H1 (cell line): Measurements from ENCODE around the gene CCDC124. TPM values are rescaled to one million over a fixed set of nuclear protein-coding genes. Genes with fewer than 3 reads are reported as not detected.

Source experiments
- CTCF ChIA-PET: fragments of 300-600 bp; sonication (Branson Sonifier 250); formaldehyde crosslinking; loops from one replicate; lab custom pipeline; 2021; ENCODE audit not compliant: partially characterized antibody; lab: Charles Lee
- POLR2A ChIA-PET: fragments of 300-600 bp; sonication (Branson Sonifier 250); formaldehyde crosslinking; loops from one replicate; lab custom pipeline; 2021; ENCODE audit warnings: inconsistent platforms; ENCODE audit not compliant: partially characterized antibody; lab: Charles Lee
- DNase-seq, 2 experiments: peaks; one replicate each; pipeline versions ENCODE4 v3.0.0 to v3.0.0-alpha.2; 2010 to 2022; ENCODE audit warnings: low spot score in 2 of 2, low read depth in 1 of 2, mixed read lengths in 1 of 2
- FAIRE-seq: peaks from 2 replicates; lab custom pipeline; 2011; peaks lifted over from hg19 to GRCh38; lab: Jason Lieb, UNC
- H2AFZ ChIP-seq: 2 replicates; pipeline ENCODE4 v1.8.1; 2012; ENCODE audit warnings: low read length, inconsistent platforms
- H2AK5ac ChIP-seq: 2 replicates; pipeline ENCODE4 v1.6.1; 2013; ENCODE audit warnings: low read depth, low read length
- H2BK120ac ChIP-seq: replicated peaks from 2 replicates; pipeline ENCODE3; 2013; ENCODE audit warnings: low read depth, low read length, inconsistent platforms
- H2BK12ac ChIP-seq: 2 replicates; pipeline ENCODE4 v1.6.1; 2013; ENCODE audit warnings: low read depth, low read length
- H2BK15ac ChIP-seq: 2 replicates; pipeline ENCODE4 v1.6.1; 2013; ENCODE audit warnings: low read length
- H2BK20ac ChIP-seq: 2 replicates; pipeline ENCODE4 v1.6.1; 2013; ENCODE audit warnings: low read length
- H2BK5ac ChIP-seq: 2 replicates; pipeline ENCODE4 v1.6.1; 2013; ENCODE audit warnings: low read depth, low read length
- H3K14ac ChIP-seq: 2 replicates; pipeline ENCODE4 v1.6.1; 2013; ENCODE audit warnings: inconsistent platforms; ENCODE audit not compliant: insufficient read length
- H3K18ac ChIP-seq: 2 replicates; pipeline ENCODE4 v1.6.1; 2013; ENCODE audit warnings: low read length; ENCODE audit errors: extremely low read depth
- H3K23ac ChIP-seq: 2 replicates; pipeline ENCODE4 v1.6.1; 2013; ENCODE audit warnings: inconsistent platforms; ENCODE audit not compliant: insufficient read length
- H3K23me2 ChIP-seq: 2 replicates; pipeline ENCODE4 v1.6.1; 2013; ENCODE audit warnings: low read depth, low read length
- H3K27ac ChIP-seq: 2 replicates; pipeline ENCODE4 v1.6.1; 2011; ENCODE audit warnings: low read depth, low read length, inconsistent platforms
- H3K27me3 ChIP-seq, 4 experiments: replicated peaks in 1 of 4; 1 replicate in 1 of 4; 2 replicates in 3 of 4; pipeline versions ENCODE4 v1.6.1 to v1.8.1; 2011 to 2013; ENCODE audit warnings: low read length in 3 of 4, mild to moderate bottlenecking in 3 of 4, inconsistent platforms in 2 of 4, mixed read lengths in 2 of 4, moderate library complexity in 1 of 4; ENCODE audit not compliant: control insufficient read depth in 3 of 4, insufficient read depth in 3 of 4; ENCODE audit errors: extremely low read depth in 1 of 4
- H3K36me3 ChIP-seq, 4 experiments: 2 replicates each; pipeline versions ENCODE4 v1.6.1 to v1.8.1; 2011 to 2013; ENCODE audit warnings: mild to moderate bottlenecking in 4 of 4, low read length in 3 of 4, moderate library complexity in 2 of 4, control low read depth in 1 of 4, inconsistent platforms in 1 of 4; ENCODE audit not compliant: insufficient read depth in 4 of 4, control insufficient read depth in 2 of 4
- H3K4ac ChIP-seq: replicated peaks from 2 replicates; pipeline ENCODE3; 2013; ENCODE audit warnings: low read length, low read depth, mixed read lengths, inconsistent platforms; ENCODE audit not compliant: insufficient read length
- H3K4me1 ChIP-seq, 4 experiments: replicated peaks in 1 of 4; 1 replicate in 1 of 4; 2 replicates in 3 of 4; pipeline versions ENCODE4 v1.6.1 to v1.8.1; 2011 to 2013; ENCODE audit warnings: low read length in 3 of 4, inconsistent platforms in 2 of 4, mixed read lengths in 1 of 4; ENCODE audit not compliant: insufficient read depth in 4 of 4, control insufficient read depth in 3 of 4
- H3K4me2 ChIP-seq, 2 experiments: 2 replicates each; pipeline versions ENCODE4 v1.6.1 to v1.8.1; 2011 to 2013; ENCODE audit warnings: low read depth in 2 of 2, low read length in 2 of 2, control low read depth in 1 of 2, inconsistent platforms in 1 of 2, mild to moderate bottlenecking in 1 of 2; ENCODE audit not compliant: insufficient read depth in 1 of 2
- H3K4me3 ChIP-seq, 4 experiments: fragments of 200-600, 300-600 bp in 1 of 4; sonication (generic), shearing (Covaris generic), sonication (Bioruptor Twin) in 1 of 4; 2 replicates each; pipeline versions ENCODE4 v1.5.1 to v1.8.1; 2011 to 2016; ENCODE audit warnings: low read length in 4 of 4, low read depth in 3 of 4, control low read depth in 2 of 4, inconsistent platforms in 2 of 4, mild to moderate bottlenecking in 2 of 4, mixed read lengths in 1 of 4, moderate library complexity in 1 of 4; ENCODE audit not compliant: insufficient read depth in 2 of 4; ENCODE audit errors: extremely low read depth in 1 of 4
- H3K56ac ChIP-seq: replicated peaks from 2 replicates; pipeline ENCODE3; 2013; ENCODE audit warnings: low read depth, mild to moderate bottlenecking, mixed read lengths, low read length, inconsistent platforms; ENCODE audit not compliant: insufficient read length
- H3K79me1 ChIP-seq: 2 replicates; pipeline ENCODE4 v1.6.1; 2013; ENCODE audit warnings: low read depth, low read length, control low read depth
- H3K79me2 ChIP-seq, 2 experiments: 2 replicates each; pipeline versions ENCODE4 v1.6.1 to v1.8.1; 2012 to 2013; ENCODE audit warnings: low read length in 2 of 2, mild to moderate bottlenecking in 2 of 2, inconsistent platforms in 1 of 2; ENCODE audit not compliant: insufficient read depth in 2 of 2, control insufficient read depth in 1 of 2
- H3K9ac ChIP-seq, 4 experiments: replicated peaks in 1 of 4; 1 replicate in 1 of 4; 2 replicates in 3 of 4; pipeline versions ENCODE4 v1.6.1 to v1.8.1; 2011 to 2013; ENCODE audit warnings: low read depth in 3 of 4, low read length in 3 of 4, control low read depth in 2 of 4, mild to moderate bottlenecking in 2 of 4, moderate library complexity in 2 of 4, inconsistent platforms in 1 of 4; ENCODE audit errors: extremely low read depth in 1 of 4
- H3K9me3 ChIP-seq, 2 experiments: 2 replicates each; pipeline versions ENCODE4 v1.6.1 to v1.8.1; 2012 to 2013; ENCODE audit warnings: mild to moderate bottlenecking in 2 of 2, moderate library complexity in 2 of 2, control low read depth in 1 of 2, inconsistent platforms in 1 of 2, low read depth in 1 of 2, low read length in 1 of 2, mixed read lengths in 1 of 2; ENCODE audit not compliant: insufficient read depth in 2 of 2
- H4K20me1 ChIP-seq, 2 experiments: replicated peaks in 1 of 2; 2 replicates each; pipeline versions ENCODE3 to v1.8.1; 2011 to 2013; ENCODE audit warnings: inconsistent platforms in 2 of 2, low read length in 2 of 2, mild to moderate bottlenecking in 1 of 2; ENCODE audit not compliant: insufficient read depth in 2 of 2, control insufficient read depth in 1 of 2
- H4K5ac ChIP-seq: 2 replicates; pipeline ENCODE4 v1.6.1; 2013; ENCODE audit warnings: low read length, low read depth, mixed read lengths, inconsistent platforms; ENCODE audit not compliant: insufficient read length
- H4K8ac ChIP-seq: 2 replicates; pipeline ENCODE4 v1.8.0; 2013; ENCODE audit warnings: mild to moderate bottlenecking, moderate library complexity, low read length, inconsistent platforms; ENCODE audit not compliant: insufficient read depth; ENCODE audit errors: extremely low read depth
- H4K91ac ChIP-seq: replicated peaks from 2 replicates; pipeline ENCODE3; 2013; ENCODE audit warnings: low read length, mixed read lengths, inconsistent platforms; ENCODE audit not compliant: insufficient read length
- EZH2 ChIP-seq: fragments of 200-600 bp; sonication (generic); IDR thresholded peaks from 2 replicates; pipeline ENCODE4 v1.7.1; 2012; ENCODE audit warnings: low read depth, mild to moderate bottlenecking, moderate library complexity, low read length, inconsistent platforms; ENCODE audit not compliant: severe bottlenecking
- KDM1A ChIP-seq: fragments of 200-600, 300-600 bp; sonication (generic); IDR thresholded peaks from 2 replicates; pipeline ENCODE4 v1.7.1; 2016; ENCODE audit warnings: mild to moderate bottlenecking, low read length, borderline replicate concordance
- SIRT6 ChIP-seq: IDR thresholded peaks from one replicate; pipeline ENCODE4 v1.7.1; 2012; ENCODE audit warnings: low read length, inconsistent platforms
- SP1 ChIP-seq: IDR thresholded peaks from 2 replicates; pipeline ENCODE4 v1.6.1; 2011; ENCODE audit warnings: low read depth, low read length
- SP4 ChIP-seq: IDR thresholded peaks from 2 replicates; pipeline ENCODE4 v1.6.1; 2012; ENCODE audit warnings: low read length, inconsistent platforms
- SUZ12 ChIP-seq: fragments of 200-600 bp; sonication (generic); IDR thresholded peaks from 2 replicates; pipeline ENCODE4 v1.6.1; 2012; ENCODE audit warnings: mild to moderate bottlenecking, inconsistent platforms, low read length, moderate library complexity, mixed read lengths
- TAF1 ChIP-seq: IDR thresholded peaks from 2 replicates; pipeline ENCODE4 v1.6.1; 2011; ENCODE audit warnings: mild to moderate bottlenecking, low read depth, low read length
- TEAD4 ChIP-seq: IDR thresholded peaks from 2 replicates; pipeline ENCODE4 v1.6.1; 2012; ENCODE audit warnings: low read depth, low read length, inconsistent platforms, mixed read lengths
- WGBS, 2 experiments: shearing (Covaris generic) in 1 of 2; methylation state at CpG; one replicate each; pipeline versions ENCODE4 v1.1.6 to v1.1.7; 2013 to 2015; ENCODE audit warnings: low lambda C conversion rate in 2 of 2, mixed read lengths in 2 of 2, inconsistent platforms in 1 of 2, low coverage in 1 of 2, missing lambda C conversion rate in 1 of 2; ENCODE audit not compliant: insufficient replicate concordance in 2 of 2, insufficient coverage in 1 of 2, insufficient read length in 1 of 2; ENCODE audit errors: extremely low coverage in 1 of 2, missing lambda C conversion rate in 1 of 2; 5-methylcytosine and 5-hydroxymethylcytosine counted together
- polyA plus RNA-seq, 7 experiments: library from polyadenylated mRNA; depleted of rRNA in 3 of 7; stranded (reverse) in 5 of 7; unstranded in 2 of 7; fragments of >200 nt in 5 of 7; fragments of 200-250 nt in 2 of 7; gene quantifications; 1 replicate in 5 of 7; 2 replicates in 1 of 7; 4 replicates in 1 of 7; pipeline versions ENCODE4 v1.2.1 to v1.2.3, GENCODE V29; 2011 to 2013; ENCODE audit warnings: missing spikeins in 2 of 7, mixed read lengths in 2 of 7
- total RNA-seq: library from RNA; stranded (reverse); fragmentation: NEBNext Ultra II Directional; extraction: Animal tissue kit (Norgen Biotek cat#: 25700); gene quantifications from 2 replicates; pipeline ENCODE4 v1.2.1, GENCODE V29; 2021

CCDC124 gene
- total and polyA plus RNA-seq, 2 of the 8 experiments (the other 6 are each of a cell fraction or from before 2014, with no cell fraction given) = 95.2 to 103 TPM

DNA sequence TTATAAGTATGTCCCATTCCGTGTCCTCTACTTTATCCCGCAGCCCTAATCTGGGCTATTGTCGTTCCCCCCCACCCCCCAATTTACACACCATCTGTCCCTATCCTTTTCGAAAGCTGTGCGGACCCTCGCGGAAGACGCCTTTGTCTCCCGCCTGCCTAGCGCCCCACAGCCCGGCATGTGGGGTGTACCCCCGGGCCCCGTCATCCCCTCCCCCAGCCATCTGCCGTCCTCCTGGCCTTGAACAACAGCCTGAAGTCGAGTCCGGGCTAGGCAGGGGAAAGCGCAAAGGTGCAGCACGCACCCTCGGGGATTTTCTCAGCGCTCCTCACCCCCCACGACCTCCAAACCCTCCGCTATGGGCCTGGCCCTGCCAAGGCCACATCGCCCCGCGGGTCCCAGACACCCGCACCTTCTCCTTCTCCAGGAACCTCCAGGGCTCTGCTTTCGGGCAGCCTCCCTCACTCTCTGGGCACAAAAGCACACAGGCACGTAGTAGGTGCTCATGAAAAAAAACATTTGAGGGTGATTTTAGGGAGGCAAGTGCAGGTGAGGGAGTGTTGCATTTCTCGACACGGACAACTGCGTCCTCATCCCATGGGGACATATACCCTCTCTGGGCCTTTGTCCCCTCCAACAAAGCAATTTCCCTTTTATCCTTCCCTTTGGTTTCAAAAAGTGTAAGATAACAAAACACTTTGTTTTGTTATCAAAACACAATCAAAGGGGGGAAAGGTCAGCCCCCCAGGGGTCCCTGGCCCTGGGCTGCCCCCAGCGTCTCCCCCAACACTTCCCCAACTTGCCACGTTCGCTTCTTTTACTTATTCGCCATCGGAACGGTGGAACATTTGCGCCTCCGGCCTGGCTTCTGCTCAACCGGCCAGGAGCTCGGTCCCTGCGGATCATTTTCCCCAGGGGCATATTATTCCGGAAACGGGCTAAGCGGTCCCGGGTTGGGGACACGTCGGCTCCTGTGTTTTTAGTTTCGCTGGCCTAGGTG lies 16.4 kb downstream of the CCDC124 start:
- Histone ChIP-seq H3K4me3 (peak overlapping the region; percentile 48 to 73 (median 52)), H3K4me1 (peaks cover 0 to 42% (median 23%) of the 10 kb centered on the region in 4 experiments; a peak in 6 of 7 replicates)
- POLR2A ChIA-PET = interaction anchor here (0.6 to 2.5 kb wide), 11 partner anchors 9 to 90 kb away, joined by 3 to 8 read pairs (median 4); partner anchors contain the start of genes CCDC124, KCNN1 and RPL18A

More for the DNA sequence above, 16.4 kb downstream of the CCDC124 start:
- Histone ChIP-seq H2BK15ac (peak overlapping the region; percentile 92; the same call in 1 of the 2 replicates), H2BK120ac (peak overlapping the region; percentile 91), H3K9me3 (no peaks in the 10 kb centered on the region), H3K9ac (peak overlapping the region in 3 of 4 experiments; percentile 13 to 44 (median 38); a peak in 5 of 7 replicates), H3K23me2 (peaks cover 30% of the 10 kb centered on the region), H3K4ac (peak overlapping the region; percentile 46), H3K27ac (no peak overlapping the region), H4K20me1 (peaks cover 0 to 2% of the 10 kb centered on the region in 2 experiments), H4K8ac (peak overlapping the region; percentile 85), H3K4me2 (peak overlapping the region; percentile 88 to 94), H2AK5ac (no peak overlapping the region), H4K5ac (peak overlapping the region; percentile 34), H3K18ac (peak overlapping the region; percentile 87), H3K23ac (no peak overlapping the region), H3K14ac (no peak overlapping the region), H2BK12ac (peak overlapping the region; percentile 92), H4K91ac (peak overlapping the region; percentile 93), H3K27me3 (peaks cover 19 to 54% (median 47%) of the 10 kb centered on the region in 4 experiments), H2BK20ac (0 out of 2 replicates have a peak overlapping the region, but pooled peaks have one; percentile 82), H2AFZ (no peak overlapping the region), H3K79me1 (no peaks in the 10 kb centered on the region), H3K36me3 (no peaks in the 10 kb centered on the region), H3K56ac (peak overlapping the region; percentile 14), H2BK5ac (peak overlapping the region; percentile 40; the same call in 1 of the 2 replicates), H3K79me2 (no peaks in the 10 kb centered on the region)
- TF ChIP-seq KDM1A (peak; percentile 22; the same call in 1 of the 2 replicates), TEAD4 (no peak), TAF1 (0 out of 2 replicates have a peak, but pooled peaks have one; percentile 10), SP1 (no peak), SP4 (no peak), SIRT6 (no peak), SUZ12 (peak; percentile 61; the same call in 1 of the 2 replicates), EZH2 (peak; percentile 65)
- WGBS, 2 experiments = 4% methylated on average over 48 of the region's 49 CpGs; no CpG with 5 or more reads in 1 of the 2 experiments
- FAIRE-seq = no peak
- CTCF ChIA-PET = interaction anchor here (2.6 to 21.5 kb wide), 3 partner anchors 14 to 78 kb away, joined by 7 to 271 read pairs (median 90); partner anchors contain the start of genes CCDC124 and SLC5A5
- DNase-seq = peak in 1 of 2 experiments; percentile 63
